ENCODE data around the gene AACS. TPM values are rescaled to one million over a fixed set of nuclear protein-coding genes. Genes with fewer than 3 reads are reported as not detected.

The AACS gene
- polyA plus RNA-seq, 1 donor from 2014 or later = 33.2 TPM

- H4K20me1 ChIP-seq (ENCODE audit: insufficient read depth) = no peaks in the 10 kb centered on the region
- H3K27me3 ChIP-seq (ENCODE audit: insufficient read depth, low read depth, low read length) = no peaks in the 10 kb centered on the region
- H3K27ac ChIP-seq (ENCODE audit: low read length) = no peak overlapping the region
- peaks cover 12% of the 10 kb centered on the region for H3K79me2 ChIP-seq (replicated peaks; ENCODE audit: insufficient read depth, low read length)
- peak overlapping the region; percentile 75 for H2AFZ ChIP-seq (ENCODE audit: low read depth, low read length)
- peaks cover 5% of the 10 kb centered on the region for H3K9me3 ChIP-seq (ENCODE audit: low read length)
- H3K4me3 ChIP-seq (ENCODE audit: low read length) = peak overlapping the region; percentile 95
- H3K36me3 ChIP-seq (ENCODE audit: insufficient read depth, low read length) = no peaks in the 10 kb centered on the region
- TF ChIP-seq CTCF (IDR thresholded peaks at IDR 0.05; ENCODE audit: poor library complexity, severe bottlenecking) = no peak
- no peak for TF ChIP-seq TAF1 (IDR thresholded peaks at IDR 0.05; ENCODE audit: low read depth)
- TF ChIP-seq POLR2AphosphoS5 (IDR thresholded peaks at IDR 0.05) = no peak
- no peak for TF ChIP-seq EP300 (conservative IDR thresholded peaks at IDR 0.05; ENCODE audit: poor library complexity, severe bottlenecking)
- TF ChIP-seq RAD21 (conservative IDR thresholded peaks at IDR 0.05) = no peak
- TF ChIP-seq EZH2 (IDR thresholded peaks at IDR 0.05; ENCODE audit: borderline replicate concordance, insufficient read depth, low read length, poor library complexity, severe bottlenecking) = no peak
- TF ChIP-seq SMC3 (conservative IDR thresholded peaks at IDR 0.05; ENCODE audit: poor library complexity) = no peak
- TF ChIP-seq MXI1 (conservative IDR thresholded peaks at IDR 0.05; ENCODE audit: poor library complexity, severe bottlenecking) = no peak
- TF ChIP-seq, protein P1, sequence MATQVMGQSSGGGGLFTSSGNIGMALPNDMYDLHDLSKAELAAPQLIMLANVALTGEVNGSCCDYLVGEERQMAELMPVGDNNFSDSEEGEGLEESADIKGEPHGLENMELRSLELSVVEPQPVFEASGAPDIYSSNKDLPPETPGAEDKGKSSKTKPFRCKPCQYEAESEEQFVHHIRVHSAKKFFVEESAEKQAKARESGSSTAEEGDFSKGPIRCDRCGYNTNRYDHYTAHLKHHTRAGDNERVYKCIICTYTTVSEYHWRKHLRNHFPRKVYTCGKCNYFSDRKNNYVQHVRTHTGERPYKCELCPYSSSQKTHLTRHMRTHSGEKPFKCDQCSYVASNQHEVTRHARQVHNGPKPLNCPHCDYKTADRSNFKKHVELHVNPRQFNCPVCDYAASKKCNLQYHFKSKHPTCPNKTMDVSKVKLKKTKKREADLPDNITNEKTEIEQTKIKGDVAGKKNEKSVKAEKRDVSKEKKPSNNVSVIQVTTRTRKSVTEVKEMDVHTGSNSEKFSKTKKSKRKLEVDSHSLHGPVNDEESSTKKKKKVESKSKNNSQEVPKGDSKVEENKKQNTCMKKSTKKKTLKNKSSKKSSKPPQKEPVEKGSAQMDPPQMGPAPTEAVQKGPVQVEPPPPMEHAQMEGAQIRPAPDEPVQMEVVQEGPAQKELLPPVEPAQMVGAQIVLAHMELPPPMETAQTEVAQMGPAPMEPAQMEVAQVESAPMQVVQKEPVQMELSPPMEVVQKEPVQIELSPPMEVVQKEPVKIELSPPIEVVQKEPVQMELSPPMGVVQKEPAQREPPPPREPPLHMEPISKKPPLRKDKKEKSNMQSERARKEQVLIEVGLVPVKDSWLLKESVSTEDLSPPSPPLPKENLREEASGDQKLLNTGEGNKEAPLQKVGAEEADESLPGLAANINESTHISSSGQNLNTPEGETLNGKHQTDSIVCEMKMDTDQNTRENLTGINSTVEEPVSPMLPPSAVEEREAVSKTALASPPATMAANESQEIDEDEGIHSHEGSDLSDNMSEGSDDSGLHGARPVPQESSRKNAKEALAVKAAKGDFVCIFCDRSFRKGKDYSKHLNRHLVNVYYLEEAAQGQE (IDR thresholded peaks at IDR 0.05; ENCODE audit: borderline replicate concordance) = no peak
- no peaks in the 10 kb centered on the region for H3F3A ChIP-seq (ENCODE audit: insufficient read depth, low read length, poor library complexity, severe bottlenecking)
- H3K9me2 ChIP-seq (ENCODE audit: insufficient read depth, low read length) = no peaks in the 10 kb centered on the region
- peak overlapping the region; percentile 84 for H3K9ac ChIP-seq (ENCODE audit: low read length)
- peak overlapping the region; percentile 10 for H3K4me2 ChIP-seq (ENCODE audit: low read length)
Measured at GRCh38 chr12:125064492-125064891, 743 bp upstream of the AACS start.

GRCh38 chr12:125065919-125066570 is 810 bp downstream of the AACS start:
- Histone ChIP-seq H3K4me2 (ENCODE audit: low read length) (peak overlapping the region; percentile 84), H3K9ac (ENCODE audit: low read length) (peak overlapping the region; percentile 84), H3K79me2 (replicated peaks; ENCODE audit: insufficient read depth, low read length) (peaks cover 12% of the 10 kb centered on the region), H3K27me3 (ENCODE audit: insufficient read depth, low read depth, low read length) (no peaks in the 10 kb centered on the region), H3K9me3 (ENCODE audit: low read length) (peaks cover 3% of the 10 kb centered on the region), H3K27ac (ENCODE audit: low read length) (peak overlapping the region; percentile 45), H3K4me3 (ENCODE audit: low read length) (peak overlapping the region; percentile 95), H3F3A (ENCODE audit: insufficient read depth, low read length, poor library complexity, severe bottlenecking) (no peaks in the 10 kb centered on the region), H3K9me2 (ENCODE audit: insufficient read depth, low read length) (no peaks in the 10 kb centered on the region), H2AFZ (ENCODE audit: low read depth, low read length) (no peak overlapping the region), H3K36me3 (ENCODE audit: insufficient read depth, low read length) (no peaks in the 10 kb centered on the region), H4K20me1 (ENCODE audit: insufficient read depth) (no peaks in the 10 kb centered on the region)
- TF ChIP-seq MXI1 (conservative IDR thresholded peaks at IDR 0.05; ENCODE audit: poor library complexity, severe bottlenecking) (no peak), EP300 (conservative IDR thresholded peaks at IDR 0.05; ENCODE audit: poor library complexity, severe bottlenecking) (no peak), POLR2AphosphoS5 (IDR thresholded peaks at IDR 0.05) (no peak), SMC3 (conservative IDR thresholded peaks at IDR 0.05; ENCODE audit: poor library complexity) (no peak), TAF1 (IDR thresholded peaks at IDR 0.05; ENCODE audit: low read depth) (no peak), EZH2 (IDR thresholded peaks at IDR 0.05; ENCODE audit: borderline replicate concordance, insufficient read depth, low read length, poor library complexity, severe bottlenecking) (no peak), CTCF (IDR thresholded peaks at IDR 0.05; ENCODE audit: poor library complexity, severe bottlenecking) (no peak)
- TF ChIP-seq, protein P1 (IDR thresholded peaks at IDR 0.05; ENCODE audit: borderline replicate concordance) = no peak
